Activated naive CD8-positive, alpha-beta T cell treated with anti-CD3 and anti-CD28 coated beads, Interleukin-2, amount 10 ng/mL, durations not matched to agents 7 days and 5 days (primary cell): ENCODE measurements around the gene NFKBIA. TPM values are rescaled to one million over a fixed set of nuclear protein-coding genes. Genes with fewer than 3 reads are reported as not detected.
"Not testable (repeated sequence)": the region's sequence is repeated elsewhere in the genome, so short reads cannot be mapped to it uniquely, and the experiment has no call there.

Experiments
- ATAC-seq: fragments of 150-1000 bp; cut with Tn5 transposase; one replicate; pipeline ENCODE4 v1.10.0; 2021; ENCODE audit warnings: low read depth, moderate library complexity
- POLR2A ChIA-PET: fragments of 350-600 bp; sonication (Branson Sonifier 250); formaldehyde crosslinking; loops from one replicate; lab custom pipeline; 2021; ENCODE audit warnings: antibody characterized with exemption; lab: Charles Lee
- DNase-seq: peaks from one replicate; pipeline ENCODE4 v3.0.0; 2021
- H3K27ac Mint-ChIP-seq: one replicate; pipeline ENCODE4 v1.8.0; 2022; ENCODE audit warnings: mild to moderate bottlenecking, mixed read lengths
- H3K27me3 Mint-ChIP-seq: one replicate; pipeline ENCODE4 v1.8.0; 2022; ENCODE audit warnings: mild to moderate bottlenecking, moderate library complexity, mixed read lengths
- H3K36me3 Mint-ChIP-seq: one replicate; pipeline ENCODE4 v1.8.0; 2021; ENCODE audit warnings: mild to moderate bottlenecking, mixed read lengths
- H3K4me1 Mint-ChIP-seq: one replicate; pipeline ENCODE4 v1.8.0; 2021; ENCODE audit warnings: mixed read lengths
- H3K4me3 Mint-ChIP-seq: one replicate; pipeline ENCODE4 v1.8.0; 2022; ENCODE audit warnings: mild to moderate bottlenecking, moderate library complexity, mixed read lengths
- H3K9me3 Mint-ChIP-seq: one replicate; pipeline ENCODE4 v1.8.0; 2021; ENCODE audit warnings: mixed read lengths
- total RNA-seq, 2 experiments: library from RNA; stranded (reverse); gene quantifications; one replicate each; pipeline ENCODE4 v1.2.3, GENCODE V29; 2021

NFKBIA gene
- total RNA-seq, 2 experiments from 2014 or later, result 85.5 to 88.1 TPM

DNA sequence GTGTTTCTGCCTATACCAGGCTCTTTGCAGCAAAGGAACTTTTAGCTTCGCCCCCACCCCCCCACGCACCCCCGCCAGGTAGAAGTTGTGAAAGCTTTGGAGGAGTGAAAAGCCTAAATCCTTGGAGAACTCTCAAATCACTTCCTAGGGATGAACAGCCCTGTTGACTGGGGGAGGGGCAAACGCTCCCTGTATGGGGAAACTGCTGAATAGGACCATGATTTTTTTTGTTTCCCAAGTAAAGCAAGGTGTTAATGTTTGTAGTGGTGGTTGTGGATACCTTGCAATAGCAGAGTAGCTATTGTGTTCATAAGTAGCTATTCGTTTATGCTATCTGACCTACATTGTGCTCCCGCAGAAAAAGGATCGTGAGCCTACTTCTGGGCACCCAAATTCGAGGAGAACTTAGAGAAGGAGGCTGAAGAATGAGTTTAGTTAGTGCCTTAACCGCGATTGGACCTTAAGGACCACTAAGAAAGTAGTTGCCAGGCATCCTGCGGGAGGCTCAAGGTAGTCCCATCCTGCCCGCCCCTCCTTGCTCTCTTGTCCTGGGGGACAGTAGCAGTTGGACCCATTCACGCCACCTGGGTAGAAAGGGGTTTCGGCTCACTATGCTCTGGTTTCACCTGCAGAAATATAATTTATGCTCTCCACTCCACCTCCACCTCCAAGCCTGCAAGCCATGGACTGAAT lies 901 bp upstream of the NFKBIA start:
- ATAC-seq (no peak), DNase-seq (no peak)
- Mint-ChIP-seq H3K9me3 (no peaks in the 10 kb centered on the region), H3K27ac (peak overlapping the region; percentile 12), H3K4me3 (peak overlapping the region; percentile 92), H3K36me3 (peaks cover 29% of the 10 kb centered on the region), H3K27me3 (no peaks in the 10 kb centered on the region), H3K4me1 (peaks cover 47% of the 10 kb centered on the region)
- POLR2A ChIA-PET, result interaction anchor here (0.5 to 5.4 kb wide), 26 partner anchors 10 to 836 kb away, joined by 3 to 127 read pairs (median 6); partner anchors contain the start of genes PPP2R3C, PRORP and PSMA6

DNA sequence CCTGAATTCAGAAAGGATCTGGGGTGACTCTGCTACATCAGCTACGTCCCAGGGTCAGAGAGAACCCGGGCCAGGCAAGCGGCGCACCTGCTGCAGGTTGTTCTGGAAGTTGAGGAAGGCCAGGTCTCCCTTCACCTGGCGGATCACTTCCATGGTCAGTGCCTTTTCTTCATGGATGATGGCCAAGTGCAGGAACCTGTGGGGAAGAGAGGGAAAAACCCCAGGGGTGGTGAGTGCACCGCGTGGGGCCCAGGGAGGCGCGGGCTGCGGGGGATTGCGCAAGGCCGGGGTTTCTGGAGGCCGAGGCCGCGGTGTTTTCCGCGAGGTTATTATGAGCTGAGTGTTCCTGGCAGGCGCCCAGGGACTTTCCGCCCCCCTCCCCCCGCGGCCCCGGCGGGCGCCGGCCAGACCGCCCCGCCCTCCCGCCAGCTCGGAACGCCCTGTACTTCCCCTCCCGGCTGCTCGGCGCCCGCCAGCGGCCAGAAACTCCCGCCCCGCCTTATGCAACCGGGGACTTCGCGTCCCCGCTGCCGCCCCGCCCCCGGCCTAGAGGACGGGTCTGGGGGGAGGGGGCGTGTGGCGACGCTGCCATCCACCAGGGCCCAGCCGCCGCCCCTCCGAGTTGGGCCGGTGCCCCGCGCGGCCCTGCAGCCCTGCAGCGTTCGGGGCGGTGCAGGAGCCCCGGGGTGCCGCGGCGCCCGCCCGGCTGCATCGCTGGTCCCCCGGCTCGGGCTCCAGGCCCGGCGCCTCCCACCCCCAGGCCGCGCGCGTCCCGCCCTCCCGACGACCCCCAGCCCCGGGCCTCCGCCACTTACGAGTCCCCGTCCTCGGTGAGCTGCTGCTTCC lies 723 bp downstream of the NFKBIA start:
- H3K4me1 Mint-ChIP-seq, result peaks cover 50% of the 10 kb centered on the region
- H3K9me3 Mint-ChIP-seq, result no peaks in the 10 kb centered on the region
- H3K36me3 Mint-ChIP-seq, result peaks cover 32% of the 10 kb centered on the region
- H3K4me3 Mint-ChIP-seq, result peak overlapping the region; percentile 92
- peak; percentile 92 for DNase-seq
- POLR2A ChIA-PET, result interaction anchor here (0.6 to 5.4 kb wide), 36 partner anchors 9 to 422 kb away, joined by 3 to 127 read pairs (median 5); partner anchors contain the start of genes FAM177A1, PPP2R3C, PRORP and PSMA6
- H3K27ac Mint-ChIP-seq, result peak overlapping the region; percentile 96
- peak; percentile 57 for ATAC-seq
- no peaks in the 10 kb centered on the region for H3K27me3 Mint-ChIP-seq

DNA sequence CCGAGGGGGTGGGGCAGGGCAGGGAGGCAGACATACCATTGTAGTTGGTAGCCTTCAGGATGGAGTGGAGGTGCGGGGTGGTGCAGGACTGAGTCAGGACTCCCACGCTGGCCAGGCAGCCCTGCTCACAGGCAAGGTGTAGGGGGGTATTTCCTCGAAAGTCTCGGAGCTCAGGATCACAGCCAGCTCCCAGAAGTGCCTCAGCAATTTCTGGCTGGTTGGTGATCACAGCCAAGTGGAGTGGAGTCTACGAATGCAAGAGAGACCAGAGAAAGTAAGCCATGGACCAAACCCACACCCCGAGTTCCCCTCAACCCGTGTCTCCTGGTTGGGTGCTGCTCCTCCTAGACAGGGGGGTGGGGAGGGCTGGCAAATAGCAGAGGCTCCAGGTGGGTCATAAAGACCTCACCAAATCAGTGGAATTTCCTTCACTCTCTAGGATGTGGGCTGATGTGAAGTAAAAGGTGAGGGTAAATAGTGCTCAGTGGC lies 1.4 kb downstream of the NFKBIA start:
- Mint-ChIP-seq H3K4me1 (peaks cover 54% of the 10 kb centered on the region), H3K9me3 (no peaks in the 10 kb centered on the region), H3K4me3 (peak overlapping the region; percentile 91), H3K36me3 (peaks cover 33% of the 10 kb centered on the region), H3K27ac (peak overlapping the region; percentile 88), H3K27me3 (no peaks in the 10 kb centered on the region)
- POLR2A ChIA-PET, result interaction anchor here (0.9 to 5.4 kb wide), 26 partner anchors 9 to 421 kb away, joined by 3 to 127 read pairs (median 6); partner anchors contain the start of genes FAM177A1, PPP2R3C, PRORP and PSMA6
- DNase-seq (peak; percentile 46), ATAC-seq (no peak)

DNA sequence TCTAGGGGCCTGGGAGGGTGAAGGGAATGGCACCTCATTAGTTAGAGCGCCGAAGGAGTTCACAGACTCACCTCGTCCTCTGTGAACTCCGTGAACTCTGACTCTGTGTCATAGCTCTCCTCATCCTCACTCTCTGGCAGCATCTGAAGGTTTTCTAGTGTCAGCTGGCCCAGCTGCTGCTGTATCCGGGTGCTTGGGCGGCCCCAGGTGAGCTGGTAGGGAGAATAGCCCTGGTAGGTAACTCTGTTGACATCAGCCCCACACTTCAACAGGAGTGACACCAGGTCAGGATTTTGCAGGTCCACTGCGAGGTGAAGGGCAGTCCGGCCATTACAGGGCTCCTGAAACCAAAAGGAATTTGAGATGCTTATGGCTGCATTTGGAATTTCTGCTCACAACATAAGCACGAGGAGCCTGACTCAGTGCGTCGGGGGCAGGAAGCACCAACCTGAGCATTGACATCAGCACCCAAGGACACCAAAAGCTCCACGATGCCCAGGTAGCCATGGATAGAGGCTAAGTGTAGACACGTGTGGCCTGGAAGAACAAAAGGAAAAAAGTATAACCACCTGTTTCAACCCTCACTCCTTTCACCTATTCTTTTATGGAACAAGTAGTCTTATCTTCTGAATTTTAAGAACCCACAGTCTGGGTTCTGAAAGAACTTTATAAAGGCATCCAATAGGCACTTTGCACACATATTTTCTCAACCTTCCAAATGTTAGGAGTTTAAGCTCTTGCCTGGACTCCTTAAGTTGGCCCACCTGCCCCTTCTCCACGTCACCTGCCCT lies 2.0 kb downstream of the NFKBIA start:
- peak; percentile 44 for DNase-seq

DNA sequence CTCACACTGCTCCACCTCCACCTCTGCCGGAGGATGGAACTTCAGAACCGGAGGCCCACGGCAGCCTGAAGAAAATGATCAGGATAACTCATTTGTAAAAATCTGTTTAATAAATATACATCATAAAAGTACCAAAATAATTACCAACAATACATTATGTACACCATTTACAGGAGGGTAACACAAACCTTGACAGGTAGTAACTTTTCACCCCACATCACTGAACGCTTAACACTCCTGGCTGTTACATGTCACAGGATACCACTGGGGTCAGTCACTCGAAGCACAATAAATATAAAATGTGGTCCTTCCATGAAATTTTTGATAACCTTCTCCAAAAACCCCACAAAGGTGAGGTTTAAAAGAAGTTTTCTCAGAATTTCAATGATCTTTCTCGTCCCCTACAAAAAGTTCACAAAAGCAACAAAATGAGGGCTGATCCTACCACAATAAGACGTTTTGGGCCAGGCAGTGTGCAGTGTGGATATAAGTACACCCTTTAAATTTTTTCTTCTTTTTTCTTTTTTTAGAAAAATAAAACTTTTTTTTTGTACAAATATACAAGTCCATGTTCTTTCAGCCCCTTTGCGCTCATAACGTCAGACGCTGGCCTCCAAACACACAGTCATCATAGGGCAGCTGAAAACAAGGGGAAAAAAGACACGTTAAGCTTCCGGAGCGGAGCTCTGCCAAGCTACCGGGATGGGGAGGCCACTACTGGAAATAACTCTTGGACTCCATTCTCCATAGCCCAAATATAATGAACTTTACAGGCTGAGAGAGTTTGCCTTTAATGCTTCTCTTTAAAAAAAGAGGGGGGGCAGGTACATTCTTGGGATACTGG lies 2.9 kb downstream of the NFKBIA start:
- no peaks in the 10 kb centered on the region for H3K9me3 Mint-ChIP-seq
- H3K36me3 Mint-ChIP-seq, result peaks cover 33% of the 10 kb centered on the region
- ATAC-seq (no peak), DNase-seq (no peak)
- H3K4me1 Mint-ChIP-seq, result peaks cover 57% of the 10 kb centered on the region
- POLR2A ChIA-PET, result interaction anchor here (0.6 to 5.4 kb wide), 10 partner anchors 14 to 171 kb away, joined by 3 to 127 read pairs (median 8); partner anchors contain the start of gene PSMA6
- H3K27ac Mint-ChIP-seq, result peak overlapping the region; percentile 88
- H3K27me3 Mint-ChIP-seq, result no peaks in the 10 kb centered on the region
- peak overlapping the region; percentile 91 for H3K4me3 Mint-ChIP-seq

More for the DNA sequence above, 2.0 kb downstream of the NFKBIA start:
- Mint-ChIP-seq H3K27me3 (no peaks in the 10 kb centered on the region), H3K9me3 (no peaks in the 10 kb centered on the region), H3K4me3 (peak overlapping the region; percentile 91), H3K27ac (peak overlapping the region; percentile 88), H3K36me3 (peaks cover 33% of the 10 kb centered on the region), H3K4me1 (peaks cover 57% of the 10 kb centered on the region)
- POLR2A ChIA-PET, result interaction anchor here (0.6 to 5.4 kb wide), 15 partner anchors 13 to 421 kb away, joined by 3 to 127 read pairs (median 12); partner anchors contain the start of genes PPP2R3C, PRORP and PSMA6
- no peak for ATAC-seq

DNA sequence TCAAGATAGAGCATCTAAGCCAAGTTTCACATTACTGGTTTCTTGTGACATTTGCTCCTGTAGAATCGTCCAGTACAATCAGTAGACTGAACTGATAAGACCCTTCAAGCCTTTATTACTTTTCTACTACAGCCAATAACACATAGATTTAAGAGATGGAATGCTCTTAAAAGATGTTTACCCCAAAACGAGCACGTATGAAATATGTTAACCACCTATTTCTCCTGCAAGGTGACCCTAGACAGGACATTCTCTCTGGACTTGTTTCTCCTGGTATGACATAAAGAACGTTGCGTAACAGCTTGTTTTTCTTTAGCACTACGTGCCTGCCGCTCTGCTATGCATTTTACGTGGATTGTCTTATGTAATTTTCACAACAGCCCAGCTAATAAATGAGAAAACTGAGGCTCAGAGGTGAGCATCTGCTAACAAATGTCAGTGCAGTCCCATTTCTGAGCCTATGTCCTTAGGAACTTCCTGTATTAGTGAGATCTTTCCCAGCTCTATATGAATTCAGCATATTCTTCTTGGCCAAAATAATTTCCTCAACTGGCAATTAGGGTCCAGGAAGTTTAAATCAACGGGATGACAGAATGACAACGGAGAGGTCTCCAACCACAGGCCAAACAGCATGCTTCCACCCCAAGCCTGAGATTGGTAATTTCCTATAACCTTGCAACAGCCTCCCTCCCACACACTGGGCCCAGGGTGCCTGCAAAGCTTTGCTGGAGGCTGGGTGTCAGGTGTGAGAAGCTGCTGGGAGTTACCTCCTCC lies 3.7 kb downstream of the NFKBIA start:
- ATAC-seq (no peak), DNase-seq (no peak)
- Mint-ChIP-seq H3K27ac (peak overlapping the region; percentile 42), H3K4me3 (peak overlapping the region; percentile 91), H3K9me3 (no peaks in the 10 kb centered on the region), H3K4me1 (peaks cover 52% of the 10 kb centered on the region), H3K27me3 (no peaks in the 10 kb centered on the region), H3K36me3 (peaks cover 33% of the 10 kb centered on the region)
- POLR2A ChIA-PET, result interaction anchor here (0.7 to 5.4 kb wide), 9 partner anchors 13 to 108 kb away, joined by 3 to 127 read pairs (median 4); partner anchors contain the start of gene PSMA6

DNA sequence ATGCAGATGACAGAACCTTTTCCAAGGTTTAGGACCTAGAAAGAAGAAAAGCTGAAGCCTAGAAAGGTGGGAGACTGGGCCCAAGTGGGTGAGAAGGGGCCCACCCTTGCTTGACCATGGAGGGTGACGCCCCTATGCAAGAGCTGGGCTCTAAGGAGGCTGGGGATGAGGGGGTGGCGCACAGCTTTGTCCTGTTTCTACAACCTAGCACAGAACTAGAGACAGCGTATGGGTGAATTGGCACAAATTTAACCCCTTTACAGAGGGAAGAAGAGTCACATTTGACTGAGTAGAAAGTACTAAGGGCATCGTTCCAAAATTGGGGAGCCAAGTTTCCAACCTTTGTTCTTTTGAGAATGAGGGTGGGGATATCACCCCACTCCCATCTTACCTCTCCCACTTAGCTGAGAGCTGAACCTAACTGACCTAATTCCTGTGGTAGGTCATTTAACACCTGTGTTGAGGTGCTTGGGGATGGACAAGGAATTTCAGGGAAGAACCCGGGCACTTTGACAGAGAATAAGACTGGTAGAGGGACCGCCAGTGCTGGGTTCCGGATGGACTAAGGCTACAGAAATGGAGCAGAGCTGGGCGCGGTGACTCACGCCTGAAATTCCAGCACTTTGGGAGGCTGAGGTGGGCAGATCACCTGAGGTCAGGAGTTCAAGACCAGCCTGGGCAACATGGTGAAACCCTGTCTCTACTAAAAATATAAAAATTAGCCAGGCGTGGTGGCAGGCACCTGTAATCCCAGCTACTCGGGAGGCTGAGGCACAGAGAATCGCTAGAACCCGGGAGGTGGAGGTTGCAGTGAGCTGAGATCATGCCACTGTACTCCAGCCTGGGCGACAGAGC lies 5.2 kb downstream of the NFKBIA start:
- Mint-ChIP-seq H3K4me1 (peaks cover 45% of the 10 kb centered on the region), H3K9me3 (no peaks in the 10 kb centered on the region), H3K36me3 (peaks cover 32% of the 10 kb centered on the region), H3K27me3 (no peaks in the 10 kb centered on the region), H3K27ac (no peak overlapping the region), H3K4me3 (no peak overlapping the region)
- no peak for DNase-seq
- ATAC-seq, result no peak
- POLR2A ChIA-PET, result interaction anchor here (0.6 to 1.4 kb wide), 6 partner anchors 10 to 108 kb away, joined by 3 to 7 read pairs (median 4); no protein-coding TSS in a partner anchor

DNA sequence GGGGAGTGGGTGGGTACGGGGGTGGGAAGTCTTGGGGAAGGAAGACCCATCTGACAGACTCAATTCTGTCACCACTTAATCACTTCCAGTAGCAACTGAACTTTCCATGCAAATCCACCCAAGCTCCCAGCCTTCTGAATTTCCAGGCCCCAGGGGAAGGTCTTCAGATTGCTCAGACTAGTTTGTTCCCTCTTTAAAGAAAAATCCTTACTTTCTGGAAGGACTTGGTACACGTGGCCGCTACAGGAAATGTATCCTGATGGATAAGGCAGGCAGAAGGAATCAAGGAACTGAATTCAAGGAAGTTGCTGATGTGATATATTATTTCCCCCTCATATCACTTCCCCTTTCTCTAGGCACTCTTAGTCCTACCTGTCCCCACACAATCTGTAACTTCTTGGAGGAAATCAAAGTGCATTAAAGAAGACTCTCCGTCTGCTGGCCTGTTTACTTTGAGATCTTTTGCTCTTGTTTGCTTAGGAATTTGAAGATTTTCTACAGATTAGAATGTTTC lies 6.4 kb downstream of the NFKBIA start:
- H3K9me3 Mint-ChIP-seq, result no peaks in the 10 kb centered on the region
- peak overlapping the region; percentile 12 for H3K27ac Mint-ChIP-seq
- POLR2A ChIA-PET, result no interaction called here
- no peak overlapping the region for H3K4me3 Mint-ChIP-seq
- H3K36me3 Mint-ChIP-seq, result peaks cover 25% of the 10 kb centered on the region
- DNase-seq (no peak), ATAC-seq (no peak)
- peaks cover 42% of the 10 kb centered on the region for H3K4me1 Mint-ChIP-seq
- no peaks in the 10 kb centered on the region for H3K27me3 Mint-ChIP-seq

DNA sequence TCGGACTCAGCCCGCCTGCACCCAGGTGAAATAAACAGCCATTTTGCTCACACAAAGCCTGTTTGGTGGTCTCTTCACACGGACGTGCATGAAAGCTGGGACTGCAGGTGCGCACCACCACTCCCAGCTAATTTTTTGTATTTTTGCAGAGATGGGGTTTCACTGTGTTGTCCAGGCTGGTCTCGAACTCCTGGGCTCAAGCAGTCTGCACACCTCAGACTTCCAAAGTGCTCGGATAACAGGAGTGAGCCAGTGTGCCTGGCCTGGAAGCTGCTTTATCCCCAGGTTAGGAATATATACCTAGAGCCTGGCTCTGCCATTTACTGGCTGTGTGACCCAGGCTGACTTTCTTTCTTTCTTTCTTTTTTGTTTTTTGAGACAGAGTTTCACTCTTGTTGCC lies 7.9 kb downstream of the NFKBIA start:
- ATAC-seq, H3K27ac Mint-ChIP-seq, DNase-seq, H3K27me3 Mint-ChIP-seq, H3K9me3 Mint-ChIP-seq, POLR2A ChIA-PET, H3K4me3 Mint-ChIP-seq: not testable (repeated sequence)
- H3K36me3 Mint-ChIP-seq, result peaks cover 12% of the 10 kb centered on the region
- peaks cover 27% of the 10 kb centered on the region for H3K4me1 Mint-ChIP-seq

DNA sequence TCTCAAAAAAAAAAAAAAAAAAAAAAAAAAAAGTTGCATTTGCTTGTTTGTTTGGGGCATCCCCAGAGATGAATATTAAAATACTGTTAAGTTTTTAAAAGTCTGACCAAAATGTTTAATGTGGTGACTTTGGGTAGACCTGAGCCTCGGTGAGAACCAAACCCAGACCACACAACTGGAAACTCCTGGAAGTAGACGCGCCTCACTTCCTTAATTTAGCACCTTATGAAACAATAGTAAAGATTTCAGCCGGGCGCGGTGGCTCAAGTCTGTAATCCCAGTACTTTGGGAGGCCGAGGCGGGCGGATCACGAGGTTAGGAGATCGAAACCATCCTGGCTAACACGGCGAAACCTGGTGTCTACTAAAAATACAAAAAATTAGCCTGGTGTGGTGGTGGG lies 9.3 kb downstream of the NFKBIA start:
- peaks cover 4% of the 10 kb centered on the region for H3K36me3 Mint-ChIP-seq
- no peaks in the 10 kb centered on the region for H3K9me3 Mint-ChIP-seq
- ATAC-seq (no peak), DNase-seq (no peak)
- POLR2A ChIA-PET, result interaction anchor here (0.7 kb wide), 1 partner anchor 93 kb away, joined by 5 read pairs; no protein-coding TSS in a partner anchor
- H3K27me3 Mint-ChIP-seq, result no peaks in the 10 kb centered on the region
- H3K27ac Mint-ChIP-seq, result no peak overlapping the region
- peaks cover 17% of the 10 kb centered on the region for H3K4me1 Mint-ChIP-seq
- no peak overlapping the region for H3K4me3 Mint-ChIP-seq
